NAMALWA (cell line): ENCODE data around the gene ARHGEF6.

Experiments used
- DNase-seq: peaks from one replicate; pipeline ENCODE4 v3.0.0-alpha.2; 2015; ENCODE audit warnings: low spot score

The ARHGEF6 gene

GRCh38 chrX:136745215-136746173, 35.2 kb downstream of the ARHGEF6 start:
- DNase-seq = no peak

- DNase-seq = no peak
Observed at GRCh38 chrX:136742721-136743379, 37.9 kb downstream of the ARHGEF6 start.

- no peak for DNase-seq
Observed at GRCh38 chrX:136738049-136738729, 42.5 kb downstream of the ARHGEF6 start.

GRCh38 chrX:136736690-136737089, 44.0 kb downstream of the ARHGEF6 start:
- DNase-seq = no peak

GRCh38 chrX:136735601-136736000, 45.1 kb downstream of the ARHGEF6 start:
- peak; percentile 18 for DNase-seq

- no peak for DNase-seq
Observed at GRCh38 chrX:136733613-136734012, 47.1 kb downstream of the ARHGEF6 start.

- DNase-seq = no peak
Observed at GRCh38 chrX:136731798-136732197, 48.9 kb downstream of the ARHGEF6 start.

GRCh38 chrX:136731207-136731782, 49.4 kb downstream of the ARHGEF6 start:
- DNase-seq = no peak

GRCh38 chrX:136728393-136728792, 52.3 kb downstream of the ARHGEF6 start:
- no peak for DNase-seq

- DNase-seq = no peak
Observed at GRCh38 chrX:136725441-136726104, 55.2 kb downstream of the ARHGEF6 start.

GRCh38 chrX:136718091-136718490, 62.6 kb downstream of the ARHGEF6 start:
- no peak for DNase-seq

- DNase-seq = peak; percentile 54
Observed at GRCh38 chrX:136714626-136715599, 65.8 kb downstream of the ARHGEF6 start.

- DNase-seq = no peak
Observed at GRCh38 chrX:136712650-136713310, 68.0 kb downstream of the ARHGEF6 start.

GRCh38 chrX:136711147-136711546, 69.6 kb downstream of the ARHGEF6 start:
- peak; percentile 6 for DNase-seq

GRCh38 chrX:136710325-136710951, 70.3 kb downstream of the ARHGEF6 start:
- no peak for DNase-seq

GRCh38 chrX:136708348-136708747, 72.4 kb downstream of the ARHGEF6 start:
- peak; percentile 11 for DNase-seq

GRCh38 chrX:136697156-136697555, 83.6 kb downstream of the ARHGEF6 start:
- DNase-seq = no peak

GRCh38 chrX:136694431-136695087, 86.2 kb downstream of the ARHGEF6 start:
- DNase-seq = peak; percentile 77

- no peak for DNase-seq
Observed at GRCh38 chrX:136692271-136692670, 88.5 kb downstream of the ARHGEF6 start.
